GM12873 (cell line): Measurements from ENCODE around the gene SPDL1.

Source experiments
- TF ChIP-seq, protein P1 (sequence below): IDR thresholded peaks from 2 replicates; pipeline ENCODE4 v1.5.1; 2012; ENCODE audit warnings: low read depth, mild to moderate bottlenecking, moderate library complexity, low read length, control low read depth; ENCODE audit not compliant: insufficient read depth; ENCODE audit errors: missing control alignments

Gene SPDL1

GRCh38 chr5:169546346-169546745 is 37.2 kb upstream of the SPDL1 start:
- TF ChIP-seq, protein P1, sequence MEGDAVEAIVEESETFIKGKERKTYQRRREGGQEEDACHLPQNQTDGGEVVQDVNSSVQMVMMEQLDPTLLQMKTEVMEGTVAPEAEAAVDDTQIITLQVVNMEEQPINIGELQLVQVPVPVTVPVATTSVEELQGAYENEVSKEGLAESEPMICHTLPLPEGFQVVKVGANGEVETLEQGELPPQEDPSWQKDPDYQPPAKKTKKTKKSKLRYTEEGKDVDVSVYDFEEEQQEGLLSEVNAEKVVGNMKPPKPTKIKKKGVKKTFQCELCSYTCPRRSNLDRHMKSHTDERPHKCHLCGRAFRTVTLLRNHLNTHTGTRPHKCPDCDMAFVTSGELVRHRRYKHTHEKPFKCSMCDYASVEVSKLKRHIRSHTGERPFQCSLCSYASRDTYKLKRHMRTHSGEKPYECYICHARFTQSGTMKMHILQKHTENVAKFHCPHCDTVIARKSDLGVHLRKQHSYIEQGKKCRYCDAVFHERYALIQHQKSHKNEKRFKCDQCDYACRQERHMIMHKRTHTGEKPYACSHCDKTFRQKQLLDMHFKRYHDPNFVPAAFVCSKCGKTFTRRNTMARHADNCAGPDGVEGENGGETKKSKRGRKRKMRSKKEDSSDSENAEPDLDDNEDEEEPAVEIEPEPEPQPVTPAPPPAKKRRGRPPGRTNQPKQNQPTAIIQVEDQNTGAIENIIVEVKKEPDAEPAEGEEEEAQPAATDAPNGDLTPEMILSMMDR = no peak

- TF ChIP-seq, protein P1 = no peak
Observed at GRCh38 chr5:169547508-169547907, 36.1 kb upstream of the SPDL1 start.

- TF ChIP-seq, protein P1 = peak; percentile 4
Observed at GRCh38 chr5:169548315-169548714, 35.3 kb upstream of the SPDL1 start.

DNA sequence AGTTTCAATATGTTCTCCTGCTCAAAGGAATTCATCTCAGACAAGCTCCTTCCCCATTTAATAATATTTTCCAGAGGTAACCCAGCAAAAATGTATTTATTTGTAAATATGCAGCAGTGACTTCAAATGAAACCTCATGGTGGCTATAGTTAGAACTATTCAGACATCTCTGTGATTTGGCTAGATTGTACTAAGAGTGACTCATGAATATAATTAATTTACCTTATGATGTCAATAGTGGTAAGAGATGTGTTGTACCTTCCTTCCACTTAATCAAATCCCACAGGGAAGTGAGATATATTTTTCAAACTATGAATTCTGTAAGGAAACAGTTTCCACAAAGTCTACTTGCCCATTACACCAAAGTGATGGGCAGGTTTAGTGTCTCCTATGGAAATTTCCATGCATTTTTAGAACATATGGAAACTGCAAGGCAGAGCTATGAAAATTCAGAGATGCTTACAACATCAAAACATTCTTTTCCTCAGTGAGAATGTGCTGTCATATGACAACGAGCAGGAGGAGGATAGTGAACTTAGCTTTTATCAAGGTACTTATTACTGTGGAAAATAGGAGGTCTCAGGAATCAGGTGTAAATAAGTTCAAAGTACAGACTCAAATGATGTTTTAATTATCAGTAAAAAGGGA is 34.0 kb upstream of the SPDL1 start:
- TF ChIP-seq, protein P1 = no peak

DNA sequence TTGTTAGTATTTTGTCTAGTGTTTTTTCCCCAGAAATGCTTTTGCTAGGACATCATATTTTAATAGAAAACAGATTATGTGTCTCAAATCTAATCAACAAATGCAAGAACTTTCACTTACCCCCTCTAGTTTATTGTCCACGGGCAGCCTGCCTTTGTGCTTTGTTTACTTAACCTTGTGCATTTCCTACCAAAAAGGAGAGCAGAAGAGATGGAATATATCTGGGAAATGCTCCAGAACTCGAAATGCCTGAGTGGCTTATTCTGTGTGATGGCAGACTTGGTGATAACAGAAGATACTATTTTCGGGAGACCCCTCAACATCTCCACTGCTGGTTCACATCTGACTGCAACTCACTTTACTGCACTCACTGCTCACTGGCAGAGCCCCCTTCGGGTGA is 33.3 kb upstream of the SPDL1 start:
- TF ChIP-seq, protein P1 = no peak

DNA sequence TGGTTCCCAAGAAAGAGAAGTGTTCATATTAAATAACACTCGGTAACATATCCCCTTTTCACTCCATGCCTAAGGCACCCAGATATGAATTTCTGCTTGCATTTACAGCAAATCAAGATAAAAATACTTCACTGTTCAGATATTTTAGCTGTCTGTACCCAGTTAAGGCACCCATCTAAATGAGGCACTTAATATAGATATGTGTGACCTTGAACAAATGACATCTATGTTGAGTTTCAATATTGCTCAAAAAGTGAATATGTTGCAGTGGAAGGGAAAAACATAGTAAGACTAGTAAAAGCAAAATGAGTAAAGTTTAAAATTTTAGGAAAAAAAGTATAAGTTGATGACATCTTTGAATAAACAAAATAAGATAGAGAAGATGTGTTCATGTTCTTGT is 32.4 kb upstream of the SPDL1 start:
- TF ChIP-seq, protein P1 = no peak

- TF ChIP-seq, protein P1 = no peak
Observed at GRCh38 chr5:169551696-169552095, 31.9 kb upstream of the SPDL1 start.
